HG02588 (cell line): ENCODE data around the gene IFT74.
"Not testable (repeated sequence)": the region's sequence is repeated elsewhere in the genome, so short reads cannot be mapped to it uniquely, and the experiment has no call there.

Experiments
- ATAC-seq: cut with Tn5 transposase; IDR thresholded peaks from one replicate; pipeline ENCODE4 v1.9.1; 2021; ENCODE audit warnings: mild to moderate bottlenecking, moderate library complexity; ENCODE audit not compliant: unreplicated experiment

IFT74 gene

DNA sequence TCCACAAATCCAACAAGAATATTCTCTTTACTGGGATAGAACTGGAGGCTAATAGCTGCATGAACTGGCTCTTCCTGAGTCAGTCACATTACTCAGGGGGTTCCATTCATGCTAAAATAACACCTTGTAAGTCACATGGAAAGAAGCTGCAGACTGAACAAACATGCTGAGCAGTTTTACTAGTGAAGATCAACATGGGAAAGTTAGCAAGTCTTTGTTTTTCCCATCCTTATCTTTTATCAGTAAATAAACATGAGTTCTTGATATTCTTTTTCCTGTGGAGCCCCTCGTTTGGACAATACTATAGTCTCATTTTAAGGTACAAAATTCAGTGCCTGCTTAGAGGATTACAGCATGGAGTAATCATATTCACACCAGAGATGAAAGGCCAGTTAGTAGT is 109.1 kb downstream of the IFT74 start:
- ATAC-seq = no peak

DNA sequence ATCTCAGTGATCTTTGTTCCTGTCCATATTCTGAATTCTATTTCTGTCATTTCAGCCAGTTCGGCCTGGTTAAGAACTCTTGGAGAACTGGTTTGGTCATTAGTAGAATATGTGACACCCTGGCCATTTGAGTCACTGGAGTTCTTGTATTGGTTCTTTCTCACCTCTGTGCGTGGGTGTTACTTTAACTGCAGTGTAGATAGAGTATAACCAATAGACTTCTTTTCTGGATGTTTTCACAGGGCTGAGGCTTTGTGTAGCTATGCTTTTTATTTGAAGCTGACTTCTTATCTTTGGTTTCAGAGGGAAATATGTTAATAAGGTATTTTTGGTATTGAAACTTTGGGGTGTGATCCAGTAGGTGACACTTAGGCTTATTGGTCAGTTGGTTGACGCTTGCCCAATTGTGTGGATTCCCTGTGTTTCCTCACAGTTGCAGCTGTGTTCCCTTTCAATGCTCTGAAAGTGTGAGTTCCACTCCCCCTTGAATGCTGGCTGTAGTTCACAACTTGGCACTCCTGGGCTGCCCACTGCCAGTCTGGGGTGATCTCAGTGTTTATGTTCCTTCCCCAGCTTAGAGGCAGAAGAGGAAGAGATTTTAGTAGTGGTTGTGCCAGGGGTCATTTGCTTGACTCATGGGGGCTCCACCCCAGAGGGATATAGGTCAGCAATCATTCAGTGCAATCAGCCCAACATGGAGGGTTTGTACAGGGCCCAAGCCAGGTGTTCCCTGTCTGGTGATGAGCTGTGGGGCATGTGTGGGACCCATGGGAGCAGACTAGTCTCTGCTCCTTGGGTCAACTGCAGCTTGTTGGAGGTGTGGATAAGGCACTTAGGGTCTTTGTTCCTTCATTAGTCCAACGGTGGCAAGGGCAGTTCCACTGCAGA is 117.9 kb downstream of the IFT74 start:
- no peak for ATAC-seq

DNA sequence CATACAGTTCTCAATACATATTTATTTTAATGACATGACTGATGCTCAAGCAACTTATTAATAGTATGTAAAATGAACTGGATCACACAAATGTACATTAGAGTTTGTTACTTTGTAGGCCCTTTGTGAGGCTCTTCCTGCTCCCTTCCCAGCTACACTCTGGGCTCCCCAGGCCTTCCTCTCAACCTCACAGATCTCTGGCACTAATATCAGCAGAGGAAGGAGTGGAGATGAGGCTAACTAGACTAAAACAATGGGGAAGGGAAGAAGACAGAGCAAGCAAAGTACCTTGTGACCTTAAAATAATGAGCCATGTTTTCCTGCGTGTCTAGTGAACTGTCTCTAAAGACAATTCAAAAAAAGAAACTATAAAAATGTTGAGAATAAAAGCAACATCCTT is 122.5 kb downstream of the IFT74 start:
- ATAC-seq = no peak

DNA sequence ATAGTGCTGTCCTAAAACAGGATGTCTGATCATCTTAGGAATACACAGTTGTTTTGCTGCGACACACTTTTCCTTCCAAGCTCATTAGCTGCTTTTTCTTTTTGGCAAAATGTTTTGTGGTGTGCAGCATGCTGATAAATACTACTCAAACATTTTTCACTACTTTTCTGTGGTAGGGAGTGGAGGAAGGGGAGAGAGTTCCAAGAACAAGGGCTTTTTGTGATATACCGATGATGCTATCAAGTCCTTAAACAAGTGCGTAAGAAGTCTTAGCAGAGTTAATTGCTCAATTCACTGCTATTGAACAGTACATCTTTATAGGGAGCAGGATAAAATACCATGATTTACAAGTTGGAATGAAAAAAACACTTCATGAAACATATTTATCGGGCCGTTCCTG is 129.2 kb downstream of the IFT74 start:
- no peak for ATAC-seq

DNA sequence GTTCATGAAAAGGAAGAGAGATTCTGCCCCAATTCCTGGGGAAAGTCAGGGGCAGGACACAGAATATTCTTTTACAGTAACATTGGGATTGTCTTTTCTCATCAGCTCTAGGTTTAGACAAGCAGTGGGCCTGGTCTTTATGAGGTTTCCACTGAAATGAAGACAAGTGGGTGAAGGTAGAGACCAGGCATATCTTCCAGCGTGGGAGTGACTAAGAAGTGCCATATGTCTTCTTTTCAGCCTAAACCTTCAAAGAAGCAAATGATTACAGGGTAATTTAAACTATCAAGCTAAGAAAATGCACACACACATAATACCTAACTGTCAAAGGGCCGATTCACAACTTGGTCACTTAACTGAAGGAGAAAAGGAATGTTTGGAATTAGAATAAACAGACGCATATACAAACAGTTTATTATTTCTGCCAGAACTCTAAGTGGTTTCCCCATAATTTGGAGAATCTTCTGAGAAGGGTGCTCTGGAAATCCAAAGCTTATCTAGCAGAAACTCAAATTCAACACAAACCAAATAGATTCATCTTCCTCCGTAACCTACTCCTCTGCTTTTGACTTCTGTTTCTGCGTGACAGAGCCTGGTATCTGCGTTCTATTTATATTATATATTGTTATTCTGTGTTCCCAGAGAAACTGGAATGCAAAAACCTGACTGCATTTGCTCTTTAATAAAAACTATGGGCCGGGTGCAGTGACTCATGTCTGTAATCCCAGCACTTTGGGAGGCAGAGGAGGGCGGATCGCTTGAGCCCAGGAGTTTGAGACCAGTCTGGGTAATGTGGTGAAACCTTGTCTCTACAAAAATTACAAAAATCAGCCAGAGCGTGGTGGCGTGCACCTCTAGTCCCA is 130.8 kb downstream of the IFT74 start:
- no peak for ATAC-seq

DNA sequence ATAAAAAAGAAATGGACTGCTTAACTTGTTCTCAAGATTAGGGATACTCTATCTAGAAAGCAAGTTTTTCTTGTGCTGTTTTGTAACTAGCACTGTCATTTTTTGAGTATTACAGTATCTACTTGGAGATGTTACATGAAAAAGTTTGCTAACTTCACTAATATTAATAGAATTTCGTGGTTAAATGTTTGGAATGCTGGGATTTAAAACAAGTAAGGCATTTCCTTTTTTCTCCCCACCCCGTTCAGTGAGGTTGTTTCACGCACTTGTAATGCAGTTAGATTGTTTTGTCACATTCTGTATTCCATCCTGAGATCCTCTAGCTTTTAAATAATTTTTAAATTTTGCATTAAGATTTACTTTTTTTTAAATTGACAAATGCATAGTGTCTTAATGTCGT is 132.8 kb downstream of the IFT74 start:
- ATAC-seq = no peak

DNA sequence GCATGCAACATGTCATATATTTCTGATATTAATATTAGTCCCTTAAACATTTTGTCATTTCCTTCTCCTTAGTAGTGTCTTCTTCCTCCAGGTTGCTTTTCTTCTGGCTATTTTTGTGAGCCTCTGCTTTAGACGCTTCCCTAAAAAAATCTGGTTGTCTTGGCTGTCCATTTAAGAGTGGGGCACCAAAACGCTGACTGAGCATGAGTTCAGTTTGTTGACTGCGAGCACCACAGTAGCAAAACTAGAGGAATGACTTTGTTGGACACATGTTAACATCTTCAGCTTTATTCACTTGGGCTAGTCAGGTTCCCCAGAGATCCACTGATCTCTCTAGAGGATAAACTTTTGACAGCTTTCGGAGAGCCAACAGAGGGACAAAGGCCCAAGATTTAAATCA is 133.5 kb downstream of the IFT74 start:
- no peak for ATAC-seq

DNA sequence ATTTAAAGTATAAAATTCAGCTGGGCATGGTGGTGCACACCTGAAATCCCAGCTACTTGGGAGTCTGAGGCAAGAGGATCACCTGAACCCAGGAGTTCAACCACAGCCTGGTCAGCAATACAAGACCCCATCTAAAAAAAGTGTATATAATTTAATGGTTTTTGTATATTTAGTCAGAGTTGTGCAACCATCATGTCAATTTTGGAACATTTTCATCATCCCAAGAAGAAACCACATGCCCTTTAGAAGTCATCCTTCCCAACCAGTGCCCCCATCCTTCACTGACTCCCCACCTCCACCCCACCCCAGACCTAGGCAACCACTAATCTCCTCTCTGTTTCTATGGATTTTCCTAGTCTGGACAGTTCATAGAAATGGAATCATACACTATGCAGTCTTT is 134.0 kb downstream of the IFT74 start:
- no peak for ATAC-seq

DNA sequence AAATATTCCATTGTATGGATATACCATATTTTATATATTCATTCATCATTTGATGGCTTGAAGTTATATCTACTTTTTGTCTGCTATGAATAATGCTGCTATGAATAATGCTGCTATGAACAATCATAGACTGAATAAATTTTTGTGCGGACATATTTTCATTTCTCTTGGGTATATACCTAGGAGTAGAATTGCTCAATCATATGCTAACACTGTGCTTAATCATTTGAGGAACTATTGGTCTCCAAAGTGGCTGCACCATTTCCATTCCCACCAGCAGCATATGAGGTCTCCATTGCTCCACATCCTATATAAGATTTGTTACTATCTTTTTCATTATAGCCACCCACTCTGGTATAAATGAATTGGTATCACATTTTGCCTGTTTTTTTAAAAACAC is 134.5 kb downstream of the IFT74 start:
- ATAC-seq = no peak

DNA sequence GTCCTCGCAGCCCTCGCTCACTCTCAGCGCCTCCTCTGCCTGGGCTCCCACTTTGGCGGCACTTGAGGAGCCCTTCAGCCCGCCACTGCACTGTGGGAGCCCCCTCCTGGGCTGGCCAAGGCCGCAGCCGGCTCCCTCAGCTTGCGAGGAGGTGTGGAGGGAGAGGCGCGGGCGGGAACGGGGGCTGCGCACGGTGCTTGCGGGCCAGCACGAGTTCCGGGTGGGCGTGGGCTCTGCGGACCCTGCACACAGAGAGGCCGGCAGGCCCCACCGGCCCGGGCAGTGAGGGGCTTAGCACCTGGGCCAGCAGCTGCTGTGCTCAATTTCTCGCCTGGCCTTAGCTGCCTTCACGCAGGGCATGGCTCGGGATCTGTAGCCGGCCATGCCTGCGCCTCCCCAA is 136.3 kb downstream of the IFT74 start:
- ATAC-seq = not testable (repeated sequence)

DNA sequence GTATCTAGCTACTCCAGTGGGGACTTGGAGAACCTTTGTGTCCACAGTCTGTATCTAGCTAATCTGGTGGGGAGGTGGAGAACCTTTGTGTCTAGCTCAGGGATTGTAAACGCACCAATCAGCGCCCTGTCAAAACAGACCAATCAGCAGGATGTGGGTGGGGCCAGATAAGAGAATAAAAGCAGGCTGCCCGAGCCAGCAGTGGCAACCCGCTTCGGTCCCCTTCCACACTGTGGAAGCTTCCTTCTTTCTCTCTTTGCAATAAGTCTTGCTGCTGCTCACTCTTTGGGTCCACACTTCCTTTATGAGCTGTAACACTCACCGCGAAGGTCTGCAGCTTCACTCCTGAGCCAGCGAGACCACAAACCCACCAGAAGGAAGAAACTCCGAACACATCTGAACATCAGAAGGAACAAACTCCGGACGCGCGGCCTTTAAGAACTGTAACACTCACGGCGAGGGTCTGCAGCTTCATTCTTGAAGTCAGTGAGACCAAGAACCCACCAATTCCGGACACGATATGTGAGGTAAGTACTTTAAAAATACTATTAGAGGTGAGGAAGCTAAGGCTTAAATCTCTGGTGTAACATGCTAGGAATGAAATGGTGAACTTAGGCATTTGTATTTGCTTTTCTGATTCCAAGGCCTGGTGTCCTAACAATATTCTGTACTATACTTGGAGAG is 137.3 kb downstream of the IFT74 start:
- not testable (repeated sequence) for ATAC-seq

DNA sequence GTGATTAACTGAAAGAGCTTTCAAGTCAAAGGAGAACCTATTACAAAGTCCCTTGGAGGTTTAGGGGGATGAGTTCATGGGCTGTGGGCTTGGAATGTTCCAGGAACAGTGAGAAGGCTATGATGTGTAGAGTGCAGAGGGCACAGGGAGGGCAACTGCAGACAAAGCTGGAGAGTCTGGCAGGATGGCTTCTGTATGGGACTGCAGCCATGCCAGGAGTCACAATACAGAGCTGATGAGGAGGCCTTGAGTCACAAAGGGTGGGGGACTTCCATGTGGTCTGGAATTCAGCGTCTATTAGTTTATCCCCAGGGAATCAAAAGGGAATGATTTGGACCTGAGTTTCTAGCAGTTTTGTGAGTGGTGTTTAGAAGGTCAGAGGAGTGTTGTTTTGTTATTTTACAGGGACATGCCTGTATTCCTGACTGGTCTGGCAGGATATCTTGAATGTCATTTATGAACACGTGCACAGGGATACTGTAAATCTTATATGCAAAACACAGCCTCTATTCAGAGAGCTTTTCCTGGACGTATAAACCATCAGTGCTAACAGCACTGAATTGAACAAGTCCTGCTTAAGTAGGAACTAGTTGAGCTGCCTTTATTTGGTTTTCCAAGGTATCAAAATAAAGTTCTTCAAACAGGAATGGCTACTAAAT is 138.6 kb downstream of the IFT74 start:
- no peak for ATAC-seq

DNA sequence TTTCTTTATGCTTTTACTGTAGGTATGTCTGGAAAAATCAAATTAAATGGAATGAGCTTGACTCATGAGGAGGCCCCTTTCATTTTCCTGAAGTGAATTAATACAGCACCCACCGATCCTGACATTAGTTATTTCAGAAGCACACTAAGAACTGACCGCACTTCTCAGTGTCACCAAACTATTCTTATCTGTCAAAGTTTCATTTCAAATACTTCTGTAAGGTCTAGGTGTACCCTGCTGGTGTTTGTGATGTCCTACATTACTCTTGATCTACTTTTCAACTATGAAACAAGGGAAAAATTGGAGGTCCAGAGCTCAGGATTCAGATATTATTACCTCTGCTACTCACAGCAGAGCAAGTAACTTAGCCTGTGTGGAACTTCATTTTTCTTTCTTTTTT is 151.0 kb downstream of the IFT74 start:
- ATAC-seq = no peak

DNA sequence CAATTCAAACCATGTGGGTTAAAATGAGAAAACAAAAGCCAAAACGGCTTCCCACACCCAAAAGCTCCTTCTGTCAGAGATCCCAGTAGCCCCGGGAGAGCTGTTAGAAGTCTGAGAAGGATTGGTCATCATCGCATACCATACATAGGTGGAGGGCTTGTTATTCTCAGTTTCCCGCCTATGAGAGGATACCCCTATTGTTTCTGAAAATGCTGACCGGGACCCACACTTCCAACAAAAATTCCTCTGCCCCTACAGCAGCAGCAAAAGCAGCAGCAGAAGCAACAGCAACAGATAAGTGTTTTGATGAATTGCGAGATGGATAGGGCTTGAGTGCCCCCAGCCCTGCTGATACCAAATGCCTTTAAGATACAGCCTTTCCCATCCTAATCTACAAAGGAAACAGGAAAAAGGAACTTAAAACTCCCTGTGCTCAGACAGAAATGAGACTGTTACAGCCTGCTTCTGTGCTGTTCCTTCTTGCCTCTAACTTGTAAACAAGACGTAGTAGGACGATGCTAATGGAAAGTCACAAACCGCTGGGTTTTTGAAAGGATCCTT is 152.8 kb downstream of the IFT74 start, which contains the start of gene TEK:
Gene TEK, plus strand, starts transcription at position 245 of the 561 bp plus-strand sequence. CDS start 366 bp downstream, outside the sequence.
- no peak for ATAC-seq

DNA sequence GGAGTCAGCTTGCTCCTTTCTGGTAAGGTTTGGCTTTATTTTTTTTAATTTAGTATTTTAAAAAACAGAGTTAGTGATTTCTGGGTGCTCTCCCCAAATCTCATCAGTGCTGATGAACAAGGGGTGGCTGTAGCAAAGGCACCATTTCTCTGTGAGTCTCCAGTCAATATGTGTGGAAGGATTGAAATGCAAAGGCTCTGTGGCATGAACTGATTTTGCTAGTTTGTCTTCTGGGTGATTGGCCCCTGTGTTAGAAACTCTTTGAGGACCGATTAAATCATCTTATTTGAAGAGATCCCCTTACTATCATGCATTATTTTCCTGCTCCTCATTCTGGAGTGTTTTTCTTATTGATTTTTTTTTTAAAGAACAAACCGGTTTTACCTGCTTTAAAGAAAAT is 153.4 kb downstream of the IFT74 start:
- ATAC-seq = no peak

DNA sequence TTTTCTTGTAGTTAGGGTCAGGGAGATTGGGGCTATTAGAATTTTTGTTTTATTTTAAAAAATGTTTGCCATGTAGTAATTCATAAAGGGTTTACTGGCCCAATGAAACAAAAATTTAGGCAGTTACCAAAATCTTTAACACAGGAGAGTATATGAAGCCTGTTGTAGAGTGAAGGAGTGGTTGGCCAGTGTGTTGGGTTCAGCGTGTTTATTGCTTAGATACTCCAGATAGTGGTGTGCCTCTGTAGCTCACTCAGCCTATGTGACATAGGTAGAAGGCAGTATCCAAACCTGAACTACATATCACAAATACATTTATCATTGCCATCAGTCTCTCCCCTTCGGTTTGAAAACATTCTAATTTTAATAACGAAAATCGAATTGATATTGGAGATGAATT is 154.0 kb downstream of the IFT74 start:
- ATAC-seq = no peak

DNA sequence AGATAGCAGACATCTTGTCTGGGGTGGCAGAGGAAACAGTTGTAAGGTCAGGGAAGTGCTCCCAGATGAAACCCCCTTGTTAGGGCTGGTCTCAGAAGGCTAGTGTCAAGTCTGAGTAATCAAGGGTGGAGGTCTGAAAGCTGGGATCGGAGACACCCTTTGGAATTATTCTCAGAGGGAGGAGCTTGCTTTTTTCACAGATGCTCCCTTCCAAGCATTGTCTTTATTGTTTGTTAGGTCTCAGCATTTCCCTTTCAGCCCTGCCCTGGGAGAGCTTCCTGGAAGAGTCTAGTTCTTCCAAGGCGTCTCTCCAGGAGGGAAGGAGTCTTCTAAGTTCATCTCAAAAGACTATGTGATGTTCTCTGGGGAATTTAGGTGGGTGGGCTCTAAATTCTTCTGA is 156.0 kb downstream of the IFT74 start:
- no peak for ATAC-seq
